Femur (tissue), 1 donor: ENCODE results near the gene DAPK2.
"Not testable (repeated sequence)": the region's sequence is repeated elsewhere in the genome, so short reads cannot be mapped to it uniquely, and the experiment has no call there.

Source experiments
- DNase-seq: peaks from one replicate; pipeline ENCODE4 v3.0.0-alpha.2; 2017

Gene DAPK2

GRCh38 chr15:63971427-63971805 is 74.9 kb downstream of the DAPK2 start:
- DNase-seq, result no peak

GRCh38 chr15:63970621-63971426 is 75.5 kb downstream of the DAPK2 start:
- no peak for DNase-seq

GRCh38 chr15:63969652-63970421 is 76.4 kb downstream of the DAPK2 start:
- no peak for DNase-seq

- DNase-seq, result no peak
Observed at GRCh38 chr15:63968700-63969099, 77.6 kb downstream of the DAPK2 start.

- DNase-seq, result no peak
Observed at GRCh38 chr15:63968122-63968524, 78.2 kb downstream of the DAPK2 start.

GRCh38 chr15:63967616-63968015 is 78.7 kb downstream of the DAPK2 start:
- no peak for DNase-seq

- DNase-seq, result not testable (repeated sequence)
Observed at GRCh38 chr15:63962947-63963721, 83.2 kb downstream of the DAPK2 start.

GRCh38 chr15:63953524-63953923 is 92.8 kb downstream of the DAPK2 start:
- DNase-seq, result no peak

- DNase-seq, result no peak
Observed at GRCh38 chr15:63950911-63951481, 95.3 kb downstream of the DAPK2 start.

- DNase-seq, result no peak
Observed at GRCh38 chr15:63948971-63949370, 97.3 kb downstream of the DAPK2 start.

- DNase-seq, result no peak
Observed at GRCh38 chr15:63948436-63948835, 97.8 kb downstream of the DAPK2 start.

GRCh38 chr15:63947228-63947627 is 99.1 kb downstream of the DAPK2 start:
- no peak for DNase-seq

GRCh38 chr15:63946524-63947065 is 99.7 kb downstream of the DAPK2 start:
- DNase-seq, result no peak

- no peak for DNase-seq
Observed at GRCh38 chr15:63945838-63946298, 100.4 kb downstream of the DAPK2 start.

GRCh38 chr15:63945007-63945788 is 101.1 kb downstream of the DAPK2 start:
- peak; percentile 68 for DNase-seq

- DNase-seq, result no peak
Observed at GRCh38 chr15:63944681-63944955, 101.7 kb downstream of the DAPK2 start.

- DNase-seq, result no peak
Observed at GRCh38 chr15:63943829-63944680, 102.2 kb downstream of the DAPK2 start.

- DNase-seq, result no peak
Observed at GRCh38 chr15:63942486-63943365, 103.6 kb downstream of the DAPK2 start.

- no peak for DNase-seq
Observed at GRCh38 chr15:63941698-63942465, 104.4 kb downstream of the DAPK2 start.
